Tongue (tissue), 2 donors: ENCODE results near the gene GRM7. TPM values are rescaled to one million over a fixed set of nuclear protein-coding genes. Genes with fewer than 3 reads are reported as not detected.

ENCODE experiments used
- DNase-seq: peaks from one replicate; pipeline ENCODE4 v3.0.0-alpha.2; 2015
- total RNA-seq: library from RNA; depleted of rRNA; stranded (reverse); fragments of >200 nt; gene quantifications from one replicate; pipeline ENCODE4 v1.2.3, GENCODE V29; 2014

The GRM7 gene
- total RNA-seq, 1 donor from 2014 or later: 1.6 TPM

- no peak for DNase-seq
Observed at GRCh38 chr3:7146529-7146928, 285.6 kb downstream of the GRM7 start.

GRCh38 chr3:7158516-7158915 lies 297.6 kb downstream of the GRM7 start:
- DNase-seq: no peak

GRCh38 chr3:7160689-7161088 lies 299.8 kb downstream of the GRM7 start:
- no peak for DNase-seq

- peak; percentile 80 for DNase-seq
Observed at GRCh38 chr3:7166460-7166859, 305.5 kb downstream of the GRM7 start.

- no peak for DNase-seq
Observed at GRCh38 chr3:7171493-7171892, 310.6 kb downstream of the GRM7 start.

GRCh38 chr3:7172996-7173395 lies 312.1 kb downstream of the GRM7 start:
- DNase-seq: no peak

GRCh38 chr3:7188551-7188950 lies 327.6 kb downstream of the GRM7 start:
- DNase-seq: no peak

- no peak for DNase-seq
Observed at GRCh38 chr3:7190095-7190494, 329.2 kb downstream of the GRM7 start.

- no peak for DNase-seq
Observed at GRCh38 chr3:7193269-7193668, 332.4 kb downstream of the GRM7 start.

GRCh38 chr3:7194071-7194835 lies 333.3 kb downstream of the GRM7 start:
- no peak for DNase-seq

GRCh38 chr3:7195934-7196333 lies 335.0 kb downstream of the GRM7 start:
- no peak for DNase-seq

- no peak for DNase-seq
Observed at GRCh38 chr3:7201784-7202183, 340.9 kb downstream of the GRM7 start.

- DNase-seq: no peak
Observed at GRCh38 chr3:7203969-7204847, 343.3 kb downstream of the GRM7 start.

GRCh38 chr3:7204848-7205156 lies 343.9 kb downstream of the GRM7 start:
- no peak for DNase-seq

GRCh38 chr3:7205535-7205934 lies 344.6 kb downstream of the GRM7 start:
- DNase-seq: no peak

- no peak for DNase-seq
Observed at GRCh38 chr3:7205962-7206361, 345.0 kb downstream of the GRM7 start.

GRCh38 chr3:7207125-7207524 lies 346.2 kb downstream of the GRM7 start:
- no peak for DNase-seq

- no peak for DNase-seq
Observed at GRCh38 chr3:7207928-7208327, 347.0 kb downstream of the GRM7 start.

GRCh38 chr3:7209098-7209497 lies 348.2 kb downstream of the GRM7 start:
- DNase-seq: no peak

GRCh38 chr3:7211740-7212139 lies 350.8 kb downstream of the GRM7 start:
- DNase-seq: no peak

GRCh38 chr3:7215706-7216105 lies 354.8 kb downstream of the GRM7 start:
- no peak for DNase-seq

- DNase-seq: no peak
Observed at GRCh38 chr3:7226393-7226792, 365.5 kb downstream of the GRM7 start.

GRCh38 chr3:7238565-7239295 lies 377.8 kb downstream of the GRM7 start:
- DNase-seq: no peak
